Activated CD4-positive, alpha-beta T cell treated with anti-CD3 and anti-CD28 coated beads for 36 hours (primary cell): ENCODE measurements around the gene COX6A1. TPM values are rescaled to one million over a fixed set of nuclear protein-coding genes. Genes with fewer than 3 reads are reported as not detected.

Experiments used
- ATAC-seq: fragments of 200-7000 bp; cut with Tn5 transposase; one replicate; pipeline ENCODE4 v1.10.0; 2021; ENCODE audit warnings: mild to moderate bottlenecking, moderate library complexity
- CTCF ChIA-PET: fragments of 350-600 bp; sonication (Branson Sonifier 250); formaldehyde crosslinking; loops from one replicate; lab custom pipeline; 2021; ENCODE audit warnings: antibody characterized with exemption; lab: Charles Lee
- POLR2A ChIA-PET: fragments of 350-600 bp; sonication (Branson Sonifier 250); formaldehyde crosslinking; loops from one replicate; lab custom pipeline; 2021; ENCODE audit warnings: antibody characterized with exemption, inconsistent platforms; lab: Charles Lee
- DNase-seq: peaks from one replicate; pipeline ENCODE4 v3.0.0-alpha.2; 2020
- H3K27ac Mint-ChIP-seq: one replicate; pipeline ENCODE4 v1.8.0; 2021; ENCODE audit warnings: mixed read lengths
- H3K27me3 Mint-ChIP-seq: one replicate; pipeline ENCODE4 v1.8.0; 2021; ENCODE audit warnings: mixed read lengths
- H3K36me3 Mint-ChIP-seq: one replicate; pipeline ENCODE4 v1.8.0; 2021; ENCODE audit warnings: low read depth, mixed read lengths
- H3K4me1 Mint-ChIP-seq: one replicate; pipeline ENCODE4 v1.8.0; 2021; ENCODE audit warnings: mixed read lengths
- H3K4me3 Mint-ChIP-seq: one replicate; pipeline ENCODE4 v1.8.0; 2021; ENCODE audit warnings: mild to moderate bottlenecking, moderate library complexity, mixed read lengths
- H3K9me3 Mint-ChIP-seq: one replicate; pipeline ENCODE4 v1.8.0; 2021; ENCODE audit warnings: low read depth, mixed read lengths
- intact Hi-C, 2 experiments: fragments of 100-400 bp; cut with DNase I in 1 of 2; cut with micrococcal nuclease in 1 of 2; formaldehyde crosslinking; loops; one replicate each; pipeline versions ENCODE4 v1.14.2 to v1.15.1; 2022 to 2024; cut with DNase I, micrococcal nuclease
- total RNA-seq, 2 experiments: library from RNA; stranded (reverse); gene quantifications; one replicate each; pipeline ENCODE4 v1.2.3, GENCODE V29; 2021

COX6A1 gene
- total RNA-seq = 100 to 1,000 TPM; 424 to 495 TPM

DNA sequence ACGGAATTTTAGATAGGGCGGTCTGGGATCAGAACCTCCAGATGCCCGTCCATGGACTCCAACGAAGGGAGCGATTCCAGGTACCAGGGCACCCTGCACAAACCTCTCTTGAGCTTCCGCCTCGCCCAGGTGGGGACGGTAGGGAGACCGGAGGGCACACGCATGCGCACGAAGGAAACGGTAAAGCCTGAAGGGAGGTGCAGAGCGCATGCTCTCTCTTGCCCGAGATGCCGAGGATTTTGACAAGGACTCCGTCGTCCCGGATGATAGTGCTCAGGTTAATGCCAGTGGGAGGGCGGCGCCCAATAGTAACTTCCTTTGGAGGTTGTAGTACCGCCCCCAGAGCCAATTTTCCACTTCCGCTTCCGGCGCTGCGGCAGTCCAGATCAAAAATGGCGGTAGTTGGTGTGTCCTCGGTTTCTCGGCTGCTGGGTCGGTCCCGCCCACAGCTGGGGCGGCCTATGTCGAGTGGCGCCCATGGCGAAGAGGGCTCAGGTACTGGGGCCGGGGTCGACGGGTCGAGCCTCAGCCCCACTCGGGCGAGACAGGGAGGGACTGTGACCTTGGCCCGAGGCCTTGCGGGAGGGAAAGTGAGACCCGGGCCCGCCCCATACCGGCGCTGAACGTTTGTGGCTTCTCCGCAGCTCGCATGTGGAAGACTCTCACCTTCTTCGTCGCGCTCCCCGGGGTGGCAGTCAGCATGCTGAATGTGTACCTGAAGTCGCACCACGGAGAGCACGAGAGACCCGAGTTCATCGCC is at the start of gene COX6A1:
COX6A1 (plus strand) TSS at position 379 of the 760 bp plus-strand sequence; CDS start at position 393, 14 bp downstream.
- DNase-seq (peak; percentile 99), ATAC-seq (peak; percentile 97)
- ChIA-PET POLR2A (interaction anchor here (1.0 to 2.1 kb wide), 4 partner anchors 29 to 237 kb away, joined by 3 to 11 read pairs (median 4); partner anchors contain the start of genes POP5, RNU4-2 and RPLP0), CTCF (interaction anchor here (0.5 to 2.1 kb wide), 16 partner anchors 9 to 858 kb away, joined by 3 to 9 read pairs (median 3); partner anchors contain the start of genes DYNLL1 and POP5)
- Mint-ChIP-seq H3K27me3 (peaks cover 4% of the 10 kb centered on the region), H3K36me3 (peaks cover 29% of the 10 kb centered on the region), H3K4me3 (peak within 1 kb of the TSS; percentile 99), H3K27ac (peak within 1 kb of the TSS; percentile 99), H3K4me1 (peaks cover 23% of the 10 kb centered on the region), H3K9me3 (no peaks in the 10 kb centered on the region)
- intact Hi-C loops = loop anchor here (1.0 to 10.0 kb wide), 17 partner anchors 8 to 426 kb away; partner anchors contain the start of genes GATC (in 2 of the 2), SRSF9 (in 2 of the 2), TRIAP1 (in 2 of the 2) and COQ5 (in 1 of the 2)

DNA sequence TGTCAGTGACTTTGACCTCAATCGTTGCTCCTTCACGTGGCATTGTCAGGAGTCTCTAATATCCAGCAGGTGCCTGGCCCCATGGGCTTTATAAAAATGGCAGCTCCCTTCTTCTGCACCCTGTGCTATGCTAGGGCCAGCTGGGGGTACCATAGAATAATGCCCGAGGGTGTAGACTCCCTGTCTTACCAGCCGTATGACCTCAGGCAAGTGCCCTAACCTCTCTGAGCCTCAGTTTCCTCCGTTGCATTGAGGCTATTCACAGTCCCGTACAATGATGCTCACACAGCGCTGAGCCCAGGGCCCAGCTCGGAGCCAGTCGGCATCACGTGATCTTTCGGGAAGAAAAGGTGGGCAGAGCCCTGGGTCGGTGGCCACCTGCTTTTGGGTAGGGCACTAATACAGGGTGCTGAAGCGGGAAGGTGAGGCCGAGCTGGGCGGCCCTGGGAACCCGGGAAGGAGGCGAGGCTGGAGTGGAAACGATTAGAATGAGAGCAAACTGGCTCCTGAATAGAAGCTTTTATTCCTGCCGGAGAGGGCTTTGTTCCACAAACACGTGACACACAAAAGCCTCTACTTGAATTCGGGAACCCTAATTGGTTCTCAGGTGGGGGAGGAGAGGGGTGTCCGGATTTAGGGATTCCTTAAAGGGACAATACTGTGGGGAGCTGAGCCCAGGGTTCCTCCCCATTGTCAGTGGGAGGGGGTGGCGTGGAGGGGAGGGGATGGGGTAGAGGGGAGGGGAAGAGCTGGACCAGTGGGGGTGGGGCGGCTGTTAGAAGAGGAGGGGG is 49.0 kb upstream of the COX6A1 start:
- no peaks in the 10 kb centered on the region for H3K36me3 Mint-ChIP-seq
- H3K27me3 Mint-ChIP-seq = peaks cover 29% of the 10 kb centered on the region
- CTCF ChIA-PET = interaction anchor here (1.6 kb wide), 1 partner anchor 32 kb away, joined by 3 read pairs; no protein-coding TSS in a partner anchor
- no peaks in the 10 kb centered on the region for H3K9me3 Mint-ChIP-seq
- no peaks in the 10 kb centered on the region for H3K4me1 Mint-ChIP-seq
- no peak for ATAC-seq
- intact Hi-C loops = no loop called here
- POLR2A ChIA-PET = no interaction called here
- H3K27ac Mint-ChIP-seq = no peak overlapping the region
- DNase-seq = no peak
- no peak overlapping the region for H3K4me3 Mint-ChIP-seq

DNA sequence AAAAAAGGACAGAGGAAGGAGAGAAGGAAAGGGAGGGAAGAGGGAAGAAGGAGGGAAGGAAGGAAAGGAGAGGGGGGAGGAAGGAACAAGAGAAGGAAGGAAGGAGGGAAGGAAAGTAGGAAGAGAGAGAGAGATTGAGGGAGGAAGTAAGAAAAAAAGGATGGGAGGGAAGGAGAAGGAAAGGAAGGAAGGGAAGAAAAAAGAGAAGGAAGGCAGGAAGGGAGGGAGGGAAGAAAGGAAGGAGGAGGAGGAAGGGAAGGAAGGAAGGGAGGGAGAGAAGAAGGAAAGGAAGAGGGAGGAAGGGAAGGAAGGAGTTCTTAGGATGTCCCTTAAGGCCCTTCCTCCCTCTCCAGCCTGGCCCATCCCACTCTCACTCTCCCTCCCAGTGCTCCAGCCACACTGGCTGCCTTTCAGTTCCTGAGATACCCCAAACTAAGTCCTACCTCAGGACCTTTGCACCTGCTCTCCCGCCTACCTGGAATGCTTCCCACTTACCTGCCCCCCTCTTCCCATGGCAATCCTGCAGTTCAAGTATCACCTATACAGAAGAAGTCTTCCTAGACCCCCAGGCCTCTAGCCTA is 47.3 kb upstream of the COX6A1 start:
- POLR2A ChIA-PET = no interaction called here

DNA sequence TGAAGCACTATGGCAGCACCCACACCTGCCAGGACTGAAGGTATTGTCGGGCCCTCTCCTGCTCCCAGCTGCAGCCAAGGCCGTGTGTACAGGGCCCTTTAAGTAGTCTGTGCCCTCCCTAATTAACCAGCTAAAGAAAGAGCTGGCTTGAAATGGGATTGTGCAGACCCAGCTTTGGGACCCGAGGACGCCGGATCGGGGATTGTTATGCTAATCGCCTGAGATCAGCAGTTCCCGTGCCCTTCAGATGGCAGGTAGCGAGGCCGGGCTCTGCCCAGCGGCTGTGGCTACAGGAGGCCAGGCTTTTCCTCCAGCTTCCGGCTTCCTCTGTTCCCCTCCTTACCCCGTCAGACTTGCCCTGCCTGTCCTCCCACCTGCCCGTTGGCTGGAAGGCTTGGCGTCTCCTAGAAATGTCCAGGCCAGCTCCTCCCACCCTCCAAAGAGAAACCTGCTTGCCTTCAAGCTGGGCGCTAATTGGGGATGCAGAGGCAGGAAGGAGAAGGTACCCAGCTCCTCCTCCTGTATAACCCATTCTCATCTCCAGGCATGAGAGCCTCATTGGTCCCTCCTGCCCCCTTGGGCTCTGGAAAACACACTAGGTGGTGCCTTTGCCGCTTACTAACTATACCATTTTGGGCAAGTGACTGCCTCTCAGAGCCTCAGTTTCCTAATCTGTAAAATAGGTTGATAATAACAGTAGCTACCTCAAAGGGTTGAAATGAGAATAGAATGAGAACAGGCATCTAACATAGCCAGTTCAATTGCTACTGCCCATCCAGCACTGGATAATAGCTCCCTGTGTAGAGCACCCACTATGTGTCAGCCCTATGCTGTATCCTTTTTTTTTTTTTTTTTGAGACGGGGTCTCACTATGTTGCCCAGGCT is 43.2 kb upstream of the COX6A1 start:
- POLR2A ChIA-PET = interaction anchor here (0.6 kb wide), 2 partner anchors 356 to 560 kb away, joined by 4 to 10 read pairs; no protein-coding TSS in a partner anchor

More for the DNA sequence above, 47.3 kb upstream of the COX6A1 start:
- Mint-ChIP-seq H3K4me1 (no peaks in the 10 kb centered on the region), H3K27me3 (peaks cover 32% of the 10 kb centered on the region), H3K9me3 (no peaks in the 10 kb centered on the region), H3K27ac (no peak overlapping the region), H3K4me3 (no peak overlapping the region), H3K36me3 (no peaks in the 10 kb centered on the region)
- DNase-seq = no peak
- CTCF ChIA-PET = no interaction called here
- intact Hi-C loops = no loop called here
- ATAC-seq = no peak

DNA sequence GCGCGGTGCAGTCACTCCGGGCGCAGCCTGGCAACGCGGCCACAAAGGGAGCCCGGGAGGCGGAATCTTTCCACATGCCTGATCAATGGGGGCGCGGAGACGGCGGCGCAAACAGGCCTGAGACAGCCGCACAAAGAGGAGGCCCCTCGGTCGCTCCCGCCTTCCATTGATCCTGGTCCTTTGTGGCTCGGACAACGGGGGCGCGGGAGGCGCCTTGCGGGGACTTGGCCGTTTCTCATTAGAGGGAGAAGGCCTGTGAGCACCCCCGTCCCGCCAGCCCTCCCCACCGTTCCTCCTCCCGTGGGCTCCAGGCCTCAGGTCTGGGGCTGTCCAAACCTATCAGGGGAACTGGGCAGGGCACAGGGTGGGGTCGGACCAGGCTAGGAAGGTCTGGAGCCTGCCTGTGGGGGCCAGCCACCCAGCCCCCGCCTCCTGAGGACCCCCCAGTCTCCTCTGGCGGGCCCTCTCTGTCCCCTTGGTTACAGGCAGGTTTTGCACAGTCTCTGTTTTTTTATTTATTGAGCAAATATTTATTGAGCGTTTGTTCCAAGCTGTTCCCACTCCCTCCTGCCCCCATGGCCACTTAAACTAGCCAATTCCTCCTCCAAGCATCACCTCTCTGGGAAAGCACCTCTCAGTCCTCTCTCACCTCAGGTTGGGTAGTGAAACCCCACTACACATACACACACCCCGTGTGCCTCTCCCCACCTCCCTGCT is 39.9 kb upstream of the COX6A1 start:
- intact Hi-C loops = no loop called here
- H3K9me3 Mint-ChIP-seq = peaks cover 3% of the 10 kb centered on the region
- H3K4me1 Mint-ChIP-seq = peaks cover 4% of the 10 kb centered on the region
- no peak overlapping the region for H3K27ac Mint-ChIP-seq
- ChIA-PET POLR2A (no interaction called here), CTCF (no interaction called here)
- H3K4me3 Mint-ChIP-seq = no peak overlapping the region
- H3K36me3 Mint-ChIP-seq = no peaks in the 10 kb centered on the region
- DNase-seq (no peak), ATAC-seq (no peak)
- peaks cover 23% of the 10 kb centered on the region for H3K27me3 Mint-ChIP-seq

More for the DNA sequence above, 43.2 kb upstream of the COX6A1 start:
- intact Hi-C loops = no loop called here
- Mint-ChIP-seq H3K4me3 (no peak overlapping the region), H3K4me1 (peaks cover 3% of the 10 kb centered on the region), H3K9me3 (peaks cover under 1% of the 10 kb centered on the region), H3K36me3 (no peaks in the 10 kb centered on the region), H3K27me3 (peaks cover 27% of the 10 kb centered on the region), H3K27ac (no peak overlapping the region)
- ATAC-seq = no peak
- no peak for DNase-seq
- CTCF ChIA-PET = interaction anchor here (0.6 to 1.4 kb wide), 2 partner anchors 166 to 624 kb away, joined by 3 to 4 read pairs; no protein-coding TSS in a partner anchor

DNA sequence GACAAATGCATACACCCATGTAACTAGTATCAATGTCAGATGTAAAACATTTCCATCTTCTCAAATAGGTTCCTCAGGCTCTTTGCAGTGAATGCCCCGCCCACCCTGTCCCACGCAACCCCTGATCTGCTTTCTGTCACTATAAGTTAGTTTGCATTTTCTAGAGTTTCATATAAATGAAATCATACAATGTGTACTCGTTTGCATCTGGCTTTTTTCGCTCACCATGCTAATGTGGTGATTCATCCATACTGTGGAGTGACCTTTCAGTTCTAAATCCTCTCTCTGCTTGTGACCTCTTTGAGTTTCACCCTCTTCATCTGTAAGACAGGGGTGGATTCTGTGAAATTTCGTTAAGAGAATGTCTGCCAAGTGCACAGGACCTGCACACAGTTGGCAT is 38.4 kb upstream of the COX6A1 start:
- H3K27ac Mint-ChIP-seq = no peak overlapping the region
- no peak overlapping the region for H3K4me3 Mint-ChIP-seq
- POLR2A ChIA-PET = no interaction called here
- intact Hi-C loops = no loop called here
- no peaks in the 10 kb centered on the region for H3K36me3 Mint-ChIP-seq
- H3K9me3 Mint-ChIP-seq = peaks cover 3% of the 10 kb centered on the region
- peak; percentile 41 for DNase-seq
- H3K27me3 Mint-ChIP-seq = peaks cover 23% of the 10 kb centered on the region
- H3K4me1 Mint-ChIP-seq = peaks cover 4% of the 10 kb centered on the region
- ATAC-seq = peak; percentile 63
- CTCF ChIA-PET = interaction anchor here (1.2 kb wide), 1 partner anchor 31 kb away, joined by 3 read pairs; no protein-coding TSS in a partner anchor

DNA sequence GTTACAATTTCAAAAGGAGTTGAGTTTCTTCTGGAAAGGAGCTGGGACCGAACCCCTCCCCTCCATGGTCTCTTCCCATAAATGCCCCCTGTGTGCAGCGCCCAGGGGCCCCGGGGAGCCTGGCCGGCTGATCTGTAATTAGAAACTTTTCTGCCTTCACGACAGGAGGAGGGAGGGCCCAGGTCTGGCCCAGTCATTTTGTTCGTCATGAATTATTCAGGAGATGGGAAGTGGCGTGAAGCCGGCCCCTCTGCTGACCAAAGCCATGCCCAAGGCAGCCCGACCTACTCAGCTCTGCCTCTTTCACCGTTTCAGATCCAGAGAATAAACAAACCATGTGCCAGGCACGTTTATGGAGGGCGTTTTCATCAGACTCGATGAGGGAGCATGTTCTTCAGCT is 35.7 kb upstream of the COX6A1 start:
- H3K27me3 Mint-ChIP-seq = peaks cover 10% of the 10 kb centered on the region
- no peak for ATAC-seq
- intact Hi-C loops = no loop called here
- no peaks in the 10 kb centered on the region for H3K36me3 Mint-ChIP-seq
- POLR2A ChIA-PET = interaction anchor here (0.6 kb wide), 1 partner anchor 110 kb away, joined by 7 read pairs; no protein-coding TSS in a partner anchor
- H3K4me3 Mint-ChIP-seq = no peak overlapping the region
- CTCF ChIA-PET = interaction anchor here (0.7 kb wide), 1 partner anchor 37 kb away, joined by 3 read pairs; no protein-coding TSS in a partner anchor
- no peak for DNase-seq
- H3K27ac Mint-ChIP-seq = no peak overlapping the region
- H3K4me1 Mint-ChIP-seq = peaks cover 4% of the 10 kb centered on the region
- peaks cover 3% of the 10 kb centered on the region for H3K9me3 Mint-ChIP-seq

DNA sequence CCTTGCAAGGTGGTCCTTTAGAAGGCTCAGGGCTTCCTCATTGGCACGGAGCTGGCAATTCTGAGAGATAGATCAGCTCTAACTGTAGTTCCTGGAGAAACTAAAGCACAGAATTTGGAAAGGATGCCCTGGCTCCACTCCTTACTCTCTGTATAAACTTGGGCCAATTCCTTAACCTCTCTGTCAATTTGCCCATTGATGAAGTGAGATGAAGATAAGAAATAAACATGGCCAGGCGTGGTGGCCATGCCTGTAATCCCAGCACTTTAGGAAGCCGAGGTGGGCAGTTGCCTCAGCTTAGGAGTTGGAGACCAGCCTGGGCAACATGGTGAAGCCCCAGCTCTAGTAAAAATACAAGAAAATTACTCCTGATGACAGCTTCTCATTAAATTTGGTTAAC is 34.0 kb upstream of the COX6A1 start:
- intact Hi-C loops = no loop called here
- H3K36me3 Mint-ChIP-seq = no peaks in the 10 kb centered on the region
- H3K9me3 Mint-ChIP-seq = peaks cover 3% of the 10 kb centered on the region
- no peak overlapping the region for H3K27ac Mint-ChIP-seq
- DNase-seq (no peak), ATAC-seq (no peak)
- no peak overlapping the region for H3K4me3 Mint-ChIP-seq
- ChIA-PET POLR2A (no interaction called here), CTCF (interaction anchor here (0.6 to 0.8 kb wide), 2 partner anchors 12 to 14 kb away, joined by 3 to 4 read pairs; no protein-coding TSS in a partner anchor)
- H3K27me3 Mint-ChIP-seq = peaks cover 4% of the 10 kb centered on the region
- peaks cover 4% of the 10 kb centered on the region for H3K4me1 Mint-ChIP-seq

DNA sequence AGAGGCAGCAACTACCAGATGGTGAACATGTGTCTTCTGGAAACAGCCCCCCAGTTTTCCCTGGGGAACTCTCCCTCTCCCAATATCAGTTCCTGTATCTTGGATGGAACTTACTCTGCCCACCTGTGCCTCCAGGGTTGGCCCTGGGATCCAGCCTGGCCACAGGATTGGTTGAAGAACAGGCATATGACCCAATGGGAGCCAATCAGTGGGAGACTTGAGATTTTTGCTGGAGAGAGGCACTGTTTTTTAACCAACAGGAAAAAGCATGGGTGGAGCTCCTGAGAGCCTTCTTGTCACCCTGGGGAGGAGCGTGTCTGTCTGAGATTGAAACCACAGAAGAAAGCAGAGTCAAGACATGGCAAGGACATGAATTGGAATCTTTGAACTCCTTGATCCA is 33.6 kb upstream of the COX6A1 start:
- ChIA-PET CTCF (interaction anchor here (0.6 to 0.8 kb wide), 2 partner anchors 12 to 13 kb away, joined by 3 to 4 read pairs; no protein-coding TSS in a partner anchor), POLR2A (no interaction called here)
- DNase-seq = no peak
- Mint-ChIP-seq H3K27me3 (peaks cover 4% of the 10 kb centered on the region), H3K9me3 (peaks cover 3% of the 10 kb centered on the region), H3K4me1 (peaks cover 4% of the 10 kb centered on the region), H3K27ac (no peak overlapping the region), H3K4me3 (no peak overlapping the region), H3K36me3 (no peaks in the 10 kb centered on the region)
- intact Hi-C loops = no loop called here
- no peak for ATAC-seq

DNA sequence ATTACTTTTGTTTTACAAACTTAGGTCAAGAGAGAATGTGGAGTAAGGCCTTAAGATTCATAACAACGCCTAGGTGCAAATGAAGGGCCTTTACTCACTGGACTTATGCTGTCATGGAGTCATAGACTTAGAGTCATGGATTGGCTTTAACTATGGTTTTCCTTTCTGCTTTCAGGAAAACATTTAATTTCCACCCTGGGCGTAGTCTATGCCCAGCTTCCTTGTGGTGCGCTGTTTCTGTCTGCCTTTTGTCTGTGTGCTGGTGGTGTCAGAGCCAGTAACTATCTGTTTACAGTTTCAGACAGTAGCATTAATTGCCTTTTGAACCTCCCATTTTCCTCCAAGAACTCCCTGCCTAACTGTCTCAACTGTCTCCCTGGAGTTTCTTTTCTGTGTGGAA is 31.8 kb upstream of the COX6A1 start:
- POLR2A ChIA-PET = no interaction called here
- CTCF ChIA-PET = no interaction called here
- H3K4me3 Mint-ChIP-seq = no peak overlapping the region
- H3K36me3 Mint-ChIP-seq = no peaks in the 10 kb centered on the region
- H3K27ac Mint-ChIP-seq = no peak overlapping the region
- DNase-seq (no peak), ATAC-seq (no peak)
- intact Hi-C loops = no loop called here
- no peaks in the 10 kb centered on the region for H3K27me3 Mint-ChIP-seq
- H3K9me3 Mint-ChIP-seq = no peaks in the 10 kb centered on the region
- H3K4me1 Mint-ChIP-seq = no peaks in the 10 kb centered on the region
